ENCODE measurements around the gene LRATD1. TPM values are rescaled to one million over a fixed set of nuclear protein-coding genes. Genes with fewer than 3 reads are reported as not detected.

Gene LRATD1
- not detected in 2 replicates for total RNA-seq (2014; rRNA removed; shearing (Covaris generic); ENCODE audit: low replicate concordance)

GRCh38 chr2:14632133-14632936, at the start of gene LRATD1:
TSS of gene LRATD1 (plus strand) at chr2:14632717. CDS start at chr2:14633980, 1,263 bp downstream.
- Histone ChIP-seq H3K27me3 (ENCODE audit: low read length) (no peaks in the 10 kb centered on the region), H2AFZ (ENCODE audit: low read length) (no peak within 1 kb of the TSS), H3K4me3 (ENCODE audit: low read length) (no peak within 1 kb of the TSS), H3K4me1 (ENCODE audit: low read length) (no peaks in the 10 kb centered on the region), H3K9me3 (ENCODE audit: low read length) (peaks cover 7% of the 10 kb centered on the region; the same call in 1 of the 2 replicates), H3K9ac (ENCODE audit: low read length) (no peak within 1 kb of the TSS), H3K4me2 (ENCODE audit: low read depth, low read length, poor library complexity, severe bottlenecking) (no peak within 1 kb of the TSS), H3K27ac (ENCODE audit: low read length) (no peak within 1 kb of the TSS), H3K79me2 (ENCODE audit: low read length) (no peaks in the 10 kb centered on the region), H4K20me1 (ENCODE audit: insufficient read depth, low read depth, low read length) (no peaks in the 10 kb centered on the region), H3K36me3 (ENCODE audit: insufficient read depth, low read length) (no peaks in the 10 kb centered on the region), H3K9me2 (replicated peaks; ENCODE audit: insufficient read depth, low read length) (no peaks in the 10 kb centered on the region)
- DNase-seq, result no peak

GRCh38 chr2:14583059-14583458, 49.5 kb upstream of the LRATD1 start:
- Histone ChIP-seq H3K27ac (ENCODE audit: low read length) (no peak overlapping the region), H3K9ac (ENCODE audit: low read length) (no peak overlapping the region), H3K9me3 (ENCODE audit: low read length) (no peaks in the 10 kb centered on the region), H3K4me1 (ENCODE audit: low read length) (no peaks in the 10 kb centered on the region), H3K4me2 (ENCODE audit: low read depth, low read length, poor library complexity, severe bottlenecking) (no peak overlapping the region), H3K27me3 (ENCODE audit: low read length) (no peaks in the 10 kb centered on the region), H3K9me2 (replicated peaks; ENCODE audit: insufficient read depth, low read length) (no peaks in the 10 kb centered on the region), H3K4me3 (ENCODE audit: low read length) (no peak overlapping the region), H3K79me2 (ENCODE audit: low read length) (no peaks in the 10 kb centered on the region), H2AFZ (ENCODE audit: low read length) (no peak overlapping the region), H3K36me3 (ENCODE audit: insufficient read depth, low read length) (no peaks in the 10 kb centered on the region), H4K20me1 (ENCODE audit: insufficient read depth, low read depth, low read length) (no peaks in the 10 kb centered on the region)
- DNase-seq, result no peak

- no peak overlapping the region for H3K4me3 ChIP-seq (ENCODE audit: low read length)
- H4K20me1 ChIP-seq (ENCODE audit: insufficient read depth, low read depth, low read length), result no peaks in the 10 kb centered on the region
- no peaks in the 10 kb centered on the region for H3K27me3 ChIP-seq (ENCODE audit: low read length)
- H3K27ac ChIP-seq (ENCODE audit: low read length), result no peak overlapping the region
- H3K4me2 ChIP-seq (ENCODE audit: low read depth, low read length, poor library complexity, severe bottlenecking), result no peak overlapping the region
- no peaks in the 10 kb centered on the region for H3K9me2 ChIP-seq (replicated peaks; ENCODE audit: insufficient read depth, low read length)
- no peaks in the 10 kb centered on the region for H3K9me3 ChIP-seq (ENCODE audit: low read length)
- no peak overlapping the region for H2AFZ ChIP-seq (ENCODE audit: low read length)
- DNase-seq, result no peak
- H3K4me1 ChIP-seq (ENCODE audit: low read length), result no peaks in the 10 kb centered on the region
- H3K79me2 ChIP-seq (ENCODE audit: low read length), result no peaks in the 10 kb centered on the region
- H3K9ac ChIP-seq (ENCODE audit: low read length), result no peak overlapping the region
- no peaks in the 10 kb centered on the region for H3K36me3 ChIP-seq (ENCODE audit: insufficient read depth, low read length)
Measured at GRCh38 chr2:14583802-14584201, 48.7 kb upstream of the LRATD1 start.

- no peaks in the 10 kb centered on the region for H4K20me1 ChIP-seq (ENCODE audit: insufficient read depth, low read depth, low read length)
- no peak overlapping the region for H3K9ac ChIP-seq (ENCODE audit: low read length)
- no peak for DNase-seq
- H3K4me3 ChIP-seq (ENCODE audit: low read length), result no peak overlapping the region
- H3K4me1 ChIP-seq (ENCODE audit: low read length), result no peaks in the 10 kb centered on the region
- H3K9me2 ChIP-seq (replicated peaks; ENCODE audit: insufficient read depth, low read length), result no peaks in the 10 kb centered on the region
- no peak overlapping the region for H3K4me2 ChIP-seq (ENCODE audit: low read depth, low read length, poor library complexity, severe bottlenecking)
- H3K9me3 ChIP-seq (ENCODE audit: low read length), result no peaks in the 10 kb centered on the region
- no peak overlapping the region for H3K27ac ChIP-seq (ENCODE audit: low read length)
- H3K79me2 ChIP-seq (ENCODE audit: low read length), result no peaks in the 10 kb centered on the region
- no peaks in the 10 kb centered on the region for H3K36me3 ChIP-seq (ENCODE audit: insufficient read depth, low read length)
- no peak overlapping the region for H2AFZ ChIP-seq (ENCODE audit: low read length)
- H3K27me3 ChIP-seq (ENCODE audit: low read length), result no peaks in the 10 kb centered on the region
Measured at GRCh38 chr2:14587119-14587518, 45.4 kb upstream of the LRATD1 start.

GRCh38 chr2:14601156-14601770, 31.3 kb upstream of the LRATD1 start:
- Histone ChIP-seq H3K4me1 (ENCODE audit: low read length) (no peaks in the 10 kb centered on the region), H3K27ac (ENCODE audit: low read length) (no peak overlapping the region), H4K20me1 (ENCODE audit: insufficient read depth, low read depth, low read length) (no peaks in the 10 kb centered on the region), H3K9ac (ENCODE audit: low read length) (no peak overlapping the region), H3K79me2 (ENCODE audit: low read length) (no peaks in the 10 kb centered on the region), H3K4me3 (ENCODE audit: low read length) (no peak overlapping the region), H3K9me3 (ENCODE audit: low read length) (no peaks in the 10 kb centered on the region), H3K27me3 (ENCODE audit: low read length) (no peaks in the 10 kb centered on the region), H3K9me2 (replicated peaks; ENCODE audit: insufficient read depth, low read length) (0 out of 2 replicates have a peak, but pooled peaks cover 5% of the 10 kb centered on the region), H3K36me3 (ENCODE audit: insufficient read depth, low read length) (no peaks in the 10 kb centered on the region), H3K4me2 (ENCODE audit: low read depth, low read length, poor library complexity, severe bottlenecking) (no peak overlapping the region), H2AFZ (ENCODE audit: low read length) (no peak overlapping the region)
- DNase-seq, result no peak

GRCh38 chr2:14602309-14602708, 30.2 kb upstream of the LRATD1 start:
- no peak overlapping the region for H2AFZ ChIP-seq (ENCODE audit: low read length)
- no peak overlapping the region for H3K4me2 ChIP-seq (ENCODE audit: low read depth, low read length, poor library complexity, severe bottlenecking)
- no peak overlapping the region for H3K9ac ChIP-seq (ENCODE audit: low read length)
- H3K4me3 ChIP-seq (ENCODE audit: low read length), result no peak overlapping the region
- H4K20me1 ChIP-seq (ENCODE audit: insufficient read depth, low read depth, low read length), result no peaks in the 10 kb centered on the region
- no peaks in the 10 kb centered on the region for H3K27me3 ChIP-seq (ENCODE audit: low read length)
- no peaks in the 10 kb centered on the region for H3K4me1 ChIP-seq (ENCODE audit: low read length)
- DNase-seq, result no peak
- no peak overlapping the region for H3K27ac ChIP-seq (ENCODE audit: low read length)
- H3K36me3 ChIP-seq (ENCODE audit: insufficient read depth, low read length), result no peaks in the 10 kb centered on the region
- H3K9me3 ChIP-seq (ENCODE audit: low read length), result no peaks in the 10 kb centered on the region
- 0 out of 2 replicates have a peak, but pooled peaks cover 5% of the 10 kb centered on the region for H3K9me2 ChIP-seq (replicated peaks; ENCODE audit: insufficient read depth, low read length)
- H3K79me2 ChIP-seq (ENCODE audit: low read length), result no peaks in the 10 kb centered on the region

- 0 out of 2 replicates have a peak, but pooled peaks cover 5% of the 10 kb centered on the region for H3K9me2 ChIP-seq (replicated peaks; ENCODE audit: insufficient read depth, low read length)
- no peaks in the 10 kb centered on the region for H3K27me3 ChIP-seq (ENCODE audit: low read length)
- no peaks in the 10 kb centered on the region for H3K9me3 ChIP-seq (ENCODE audit: low read length)
- no peak overlapping the region for H2AFZ ChIP-seq (ENCODE audit: low read length)
- H3K4me3 ChIP-seq (ENCODE audit: low read length), result no peak overlapping the region
- no peak overlapping the region for H3K27ac ChIP-seq (ENCODE audit: low read length)
- no peaks in the 10 kb centered on the region for H3K79me2 ChIP-seq (ENCODE audit: low read length)
- H3K36me3 ChIP-seq (ENCODE audit: insufficient read depth, low read length), result no peaks in the 10 kb centered on the region
- no peak for DNase-seq
- H3K4me2 ChIP-seq (ENCODE audit: low read depth, low read length, poor library complexity, severe bottlenecking), result no peak overlapping the region
- no peak overlapping the region for H3K9ac ChIP-seq (ENCODE audit: low read length)
- H4K20me1 ChIP-seq (ENCODE audit: insufficient read depth, low read depth, low read length), result no peaks in the 10 kb centered on the region
- no peaks in the 10 kb centered on the region for H3K4me1 ChIP-seq (ENCODE audit: low read length)
Measured at GRCh38 chr2:14603676-14604075, 28.8 kb upstream of the LRATD1 start.

GRCh38 chr2:14608245-14608644, 24.3 kb upstream of the LRATD1 start:
- H3K27me3 ChIP-seq (ENCODE audit: low read length), result no peaks in the 10 kb centered on the region
- H3K9me3 ChIP-seq (ENCODE audit: low read length), result no peaks in the 10 kb centered on the region
- H3K27ac ChIP-seq (ENCODE audit: low read length), result no peak overlapping the region
- no peak overlapping the region for H2AFZ ChIP-seq (ENCODE audit: low read length)
- no peak overlapping the region for H3K4me3 ChIP-seq (ENCODE audit: low read length)
- H3K4me1 ChIP-seq (ENCODE audit: low read length), result no peaks in the 10 kb centered on the region
- DNase-seq, result no peak
- no peak overlapping the region for H3K9ac ChIP-seq (ENCODE audit: low read length)
- no peaks in the 10 kb centered on the region for H3K36me3 ChIP-seq (ENCODE audit: insufficient read depth, low read length)
- H4K20me1 ChIP-seq (ENCODE audit: insufficient read depth, low read depth, low read length), result no peaks in the 10 kb centered on the region
- H3K4me2 ChIP-seq (ENCODE audit: low read depth, low read length, poor library complexity, severe bottlenecking), result no peak overlapping the region
- no peaks in the 10 kb centered on the region for H3K9me2 ChIP-seq (replicated peaks; ENCODE audit: insufficient read depth, low read length)
- H3K79me2 ChIP-seq (ENCODE audit: low read length), result no peaks in the 10 kb centered on the region
